Kidney capillary endothelial cell (primary cell): ENCODE measurements around the gene CBX8.

ENCODE experiments used
- DNase-seq: peaks from one replicate; pipeline ENCODE4 v3.0.0-alpha.2; 2018; ENCODE audit warnings: low spot score

Gene CBX8

DNA sequence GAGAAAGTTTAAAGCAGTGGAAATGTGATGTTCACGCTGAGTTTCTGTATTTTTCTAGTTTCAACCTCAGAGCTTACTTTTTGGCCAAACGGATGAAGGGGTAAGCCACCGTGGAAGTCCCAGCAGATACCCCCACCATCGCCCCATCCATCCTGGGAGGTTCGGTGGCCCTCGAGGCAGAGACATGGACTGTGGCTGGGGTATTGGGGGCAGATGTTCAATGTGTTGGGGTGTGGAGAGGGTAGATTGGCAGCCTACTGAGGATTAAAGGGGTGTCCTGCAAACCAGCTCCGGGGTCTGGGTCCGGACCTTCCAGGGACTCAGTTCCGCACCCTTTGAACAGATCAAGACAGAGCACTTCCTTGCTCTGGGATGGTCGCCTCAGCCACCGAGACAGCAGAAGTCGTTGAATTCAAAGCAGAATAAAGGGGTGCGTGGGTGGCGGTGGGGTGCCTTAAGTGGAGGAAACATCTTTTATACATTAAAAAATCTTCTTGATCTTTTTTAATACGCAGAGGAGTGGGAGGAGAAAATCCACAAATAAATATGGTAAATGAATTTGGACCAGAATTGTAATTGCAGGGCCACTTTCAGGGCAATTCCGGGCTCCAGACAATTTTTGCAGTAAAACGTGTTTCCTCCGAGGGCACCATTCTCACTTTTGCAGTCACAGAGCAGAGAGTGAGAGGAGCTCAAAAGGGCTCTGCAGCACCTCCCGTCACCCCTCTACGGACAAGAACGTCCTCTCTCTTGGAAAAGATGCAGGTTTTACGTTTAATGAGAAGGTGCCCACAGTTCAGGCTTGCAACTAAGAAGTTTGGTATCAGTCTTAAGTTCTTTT, 8.2 kb upstream of the CBX8 start:
- DNase-seq: no peak

DNA sequence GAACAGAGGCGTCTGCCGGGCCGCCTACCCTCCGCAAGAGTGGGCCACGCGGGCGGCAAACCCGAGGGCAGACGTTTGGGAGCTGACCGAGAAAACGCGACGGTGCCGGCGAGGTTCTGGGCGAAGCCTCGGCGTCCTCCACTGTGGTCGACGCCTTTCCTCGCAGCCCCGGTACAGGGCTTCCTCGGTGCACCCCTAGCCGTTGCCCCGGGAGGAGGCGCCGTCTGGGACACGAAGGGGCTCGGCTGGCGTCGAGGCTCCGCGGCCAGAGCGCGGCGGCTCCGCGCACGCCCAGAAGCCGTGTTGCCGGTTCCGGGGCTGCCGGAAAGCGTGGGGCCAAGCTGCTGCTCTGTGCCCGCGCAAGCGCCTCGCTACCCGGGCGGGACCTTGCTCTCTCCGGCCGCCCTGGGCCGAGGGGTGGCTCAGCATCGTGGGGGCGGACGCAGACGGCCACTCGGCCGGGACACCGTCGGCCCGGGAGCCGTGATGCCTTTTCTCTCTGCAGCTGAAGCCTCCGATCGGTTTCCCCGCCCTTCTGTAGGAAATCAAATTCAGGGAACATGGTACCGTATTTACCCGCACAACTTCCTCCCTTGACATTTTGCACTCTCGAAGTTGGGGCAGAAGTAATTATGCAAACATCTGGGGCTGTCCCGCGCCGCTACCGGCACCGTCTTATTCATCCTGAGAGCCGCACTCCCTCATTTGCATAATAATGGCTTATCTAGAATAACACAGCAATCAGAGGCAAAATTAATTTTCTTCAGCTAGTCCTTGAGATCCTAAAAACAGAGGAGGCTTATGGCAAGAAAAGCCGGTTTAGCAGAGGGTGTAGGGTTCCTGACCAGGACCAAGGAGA, 7.3 kb upstream of the CBX8 start:
- DNase-seq: no peak

DNA sequence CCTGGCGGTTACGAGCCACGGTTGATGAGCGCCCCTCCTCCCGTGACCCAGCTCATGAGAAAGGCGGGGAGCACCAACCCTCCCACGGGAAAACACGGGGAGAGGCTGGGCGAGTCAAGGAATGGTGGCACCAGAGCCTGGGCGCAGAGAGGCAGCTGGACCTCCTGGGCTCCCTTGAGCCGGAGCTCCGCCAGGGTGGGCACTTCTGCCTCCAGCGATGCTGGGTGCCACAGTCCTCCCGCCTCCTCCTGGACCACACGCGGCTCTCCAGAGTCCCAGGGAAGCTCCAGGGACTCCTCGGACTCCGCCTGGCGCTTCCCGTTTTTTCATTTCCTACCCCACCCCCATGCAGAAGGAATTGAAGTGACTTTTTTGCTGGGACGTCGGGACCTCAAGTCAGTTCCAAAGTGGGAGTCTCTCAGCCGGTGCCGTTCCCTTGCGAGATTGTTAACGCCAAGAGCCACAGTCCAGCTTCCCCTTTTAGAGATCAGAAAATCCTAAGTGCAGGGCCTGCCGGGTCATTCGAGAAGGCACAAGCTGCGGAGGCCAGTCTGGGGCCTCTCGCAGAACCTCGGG, 6.6 kb upstream of the CBX8 start:
- DNase-seq: no peak

GRCh38 chr17:79802736-79803420, 6.0 kb upstream of the CBX8 start:
- DNase-seq: no peak

DNA sequence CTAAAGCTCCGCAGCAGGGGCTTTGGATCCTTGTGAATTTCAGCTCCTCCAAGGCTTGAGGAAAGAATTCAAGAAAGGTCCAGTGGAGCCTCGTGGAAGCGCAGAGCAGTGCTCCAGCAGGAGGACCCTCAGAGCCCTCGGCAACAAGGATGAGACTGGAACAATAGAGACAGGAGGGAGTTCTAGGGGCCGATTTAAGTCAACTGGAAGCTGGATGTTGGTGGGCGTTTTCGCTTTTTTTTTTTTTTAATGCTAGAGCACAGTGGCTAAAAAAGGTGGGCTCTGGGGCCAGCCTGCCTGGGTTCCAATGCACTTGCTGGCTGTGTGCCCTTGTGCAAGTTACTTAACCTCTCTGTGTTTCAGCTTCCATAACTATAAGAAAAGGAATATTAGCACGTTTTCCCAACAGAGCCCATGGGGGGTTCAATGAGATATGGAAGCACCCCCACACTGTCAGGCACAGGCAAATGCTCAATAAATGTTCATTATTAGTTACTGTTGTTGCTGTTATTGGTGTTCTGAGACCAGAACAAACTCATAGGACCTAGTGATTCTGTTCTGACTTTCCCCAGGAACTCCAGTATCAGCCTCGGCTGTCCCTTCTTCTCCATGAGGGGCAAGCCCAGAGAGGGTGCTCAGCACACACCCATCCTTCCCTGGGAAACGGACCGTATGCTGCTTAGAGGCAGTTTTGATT, 5.3 kb upstream of the CBX8 start:
- no peak for DNase-seq

- no peak for DNase-seq
Observed at GRCh38 chr17:79801156-79802038, 4.5 kb upstream of the CBX8 start.

DNA sequence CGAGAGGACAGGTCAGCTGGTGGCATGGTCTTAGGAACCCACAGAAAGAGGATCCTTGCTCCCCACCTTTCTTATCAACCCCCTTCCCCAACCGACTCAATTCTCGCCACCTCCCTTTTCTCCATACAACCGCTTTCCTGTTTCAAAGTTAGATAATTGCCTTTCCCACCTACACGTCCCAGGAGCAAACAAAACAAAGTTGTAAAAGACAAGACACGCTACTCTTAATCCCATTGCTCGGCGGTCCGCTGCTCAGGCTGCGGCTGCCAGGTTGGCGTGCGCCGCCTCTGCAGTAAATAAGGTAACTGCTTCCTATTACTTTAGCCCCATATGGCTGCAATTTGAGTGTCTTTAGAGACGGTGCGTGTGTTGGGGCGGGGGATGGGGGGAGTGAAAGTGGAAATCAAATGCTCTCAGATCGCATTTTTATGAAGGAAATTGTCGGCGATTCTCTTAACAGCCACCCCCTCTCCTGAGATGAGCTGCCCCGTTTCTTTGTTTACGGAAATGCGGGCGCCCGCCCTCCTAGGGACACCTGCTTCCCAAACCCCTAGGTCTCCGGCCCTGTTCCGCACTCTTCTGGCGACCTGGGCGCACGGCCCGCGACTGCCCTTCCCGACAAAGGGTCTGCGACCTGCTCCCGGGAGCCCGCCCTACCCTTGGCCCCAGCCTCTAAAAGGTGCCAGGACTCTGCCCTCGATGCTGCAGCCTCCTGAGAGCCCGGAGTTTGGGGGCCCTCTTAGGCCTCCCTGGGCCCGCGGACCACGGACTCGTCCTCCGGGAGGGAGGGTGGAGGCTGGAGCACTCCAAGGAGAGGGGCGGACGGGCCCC, 3.7 kb upstream of the CBX8 start:
- no peak for DNase-seq

DNA sequence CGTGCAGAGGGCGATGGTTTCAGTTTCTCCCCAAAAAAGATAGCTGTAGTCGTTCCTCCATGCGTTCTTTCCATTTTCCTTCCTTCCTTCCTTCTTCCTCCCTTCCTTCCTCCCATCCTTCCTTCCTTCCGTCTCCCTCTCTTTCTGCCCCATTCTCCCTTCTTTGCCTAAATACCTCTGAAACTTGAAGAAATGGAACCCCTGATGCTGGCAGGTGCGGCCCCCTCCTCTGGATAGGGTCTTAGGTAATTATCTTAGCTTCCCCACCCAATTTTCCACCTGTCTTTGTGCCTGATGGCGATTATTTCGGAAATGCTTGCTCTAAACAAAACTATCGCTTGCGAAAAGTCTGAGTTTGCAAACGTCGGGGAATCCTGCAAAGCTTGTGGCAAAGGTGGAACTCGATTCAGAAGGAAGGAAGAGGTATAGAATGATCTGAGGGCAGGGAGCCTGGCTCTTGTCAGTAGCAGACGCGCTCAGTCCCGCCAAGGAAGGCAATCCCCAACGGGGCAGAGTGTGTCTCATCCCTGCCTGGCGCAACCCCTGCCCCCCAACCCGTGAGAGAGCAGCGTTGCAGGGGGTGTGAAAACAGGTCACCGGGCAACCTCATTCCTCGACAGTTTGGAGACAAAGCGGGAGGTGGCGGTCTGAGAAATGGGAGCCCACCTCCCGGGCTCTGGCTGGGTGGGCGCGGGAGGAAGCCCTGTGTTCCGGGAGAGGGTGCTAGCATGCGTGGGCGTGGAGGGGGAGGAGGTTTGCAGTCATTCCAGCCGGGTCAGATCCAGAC, 2.9 kb upstream of the CBX8 start:
- DNase-seq: no peak

DNA sequence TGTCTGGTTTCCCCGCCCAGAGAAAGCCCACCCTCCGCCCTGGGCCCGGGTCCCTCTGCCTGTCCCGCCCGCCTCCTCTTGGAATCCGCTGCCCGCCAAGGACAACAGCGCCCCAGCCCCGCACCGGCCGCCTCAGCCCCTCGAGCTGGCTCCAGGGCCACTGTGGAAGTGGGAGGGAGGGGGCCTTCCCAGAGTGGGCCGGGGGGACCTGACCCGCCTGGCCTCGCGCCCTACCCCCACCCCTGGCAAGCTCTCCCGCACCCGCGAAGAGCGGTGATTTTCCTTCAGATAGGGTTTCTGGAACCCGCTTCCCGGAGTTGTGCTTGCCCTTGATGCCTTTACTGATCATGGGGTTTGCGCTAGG, 2.3 kb upstream of the CBX8 start:
- no peak for DNase-seq

DNA sequence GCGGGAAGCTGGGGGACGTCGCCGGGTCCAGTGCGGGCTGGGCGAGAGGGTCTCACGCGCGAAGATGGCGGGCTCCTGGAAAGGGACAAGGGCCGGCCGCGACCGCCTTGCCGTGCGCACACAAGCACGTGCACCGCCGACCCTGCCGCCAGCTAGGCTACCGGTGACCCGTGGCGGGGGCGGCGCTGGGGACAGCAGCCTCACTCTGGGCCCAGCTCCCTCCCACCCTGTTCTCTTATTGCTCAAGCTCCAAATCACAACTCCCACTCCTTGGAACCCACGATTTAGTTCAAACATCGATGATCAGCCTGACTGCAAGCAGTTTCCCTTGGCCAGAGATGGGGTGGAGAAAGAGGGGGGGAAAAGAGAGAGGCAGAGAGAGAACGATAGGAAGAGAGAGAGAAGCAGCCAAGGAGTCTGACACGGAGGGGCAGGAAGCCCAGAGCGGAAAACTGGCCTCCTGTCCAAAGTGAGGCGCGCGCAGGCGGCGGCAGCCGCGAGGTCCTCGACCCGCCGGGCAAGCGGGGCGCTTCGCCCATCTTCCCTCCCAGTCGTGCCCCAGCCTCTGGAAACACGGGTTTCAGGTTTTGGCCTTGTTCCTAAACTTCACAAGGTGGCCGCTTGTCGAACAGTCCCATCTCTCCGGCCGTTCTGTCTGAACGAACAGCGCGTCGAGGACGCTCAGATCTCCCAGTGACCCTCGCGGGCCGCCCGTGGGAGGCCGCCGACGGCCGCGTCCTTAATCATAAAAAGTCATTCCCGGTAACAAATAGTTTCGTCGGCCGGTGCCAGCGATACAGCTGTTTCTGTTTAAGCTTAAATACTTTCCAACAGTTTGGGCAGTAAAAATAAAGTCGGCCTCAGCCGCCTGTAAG, 1.7 kb upstream of the CBX8 start:
- DNase-seq: no peak

- DNase-seq: no peak
Observed at GRCh38 chr17:79797492-79798298, 818 bp upstream of the CBX8 start.

- no peak for DNase-seq
Observed at GRCh38 chr17:79796444-79796762, 474 bp downstream of the CBX8 start.

DNA sequence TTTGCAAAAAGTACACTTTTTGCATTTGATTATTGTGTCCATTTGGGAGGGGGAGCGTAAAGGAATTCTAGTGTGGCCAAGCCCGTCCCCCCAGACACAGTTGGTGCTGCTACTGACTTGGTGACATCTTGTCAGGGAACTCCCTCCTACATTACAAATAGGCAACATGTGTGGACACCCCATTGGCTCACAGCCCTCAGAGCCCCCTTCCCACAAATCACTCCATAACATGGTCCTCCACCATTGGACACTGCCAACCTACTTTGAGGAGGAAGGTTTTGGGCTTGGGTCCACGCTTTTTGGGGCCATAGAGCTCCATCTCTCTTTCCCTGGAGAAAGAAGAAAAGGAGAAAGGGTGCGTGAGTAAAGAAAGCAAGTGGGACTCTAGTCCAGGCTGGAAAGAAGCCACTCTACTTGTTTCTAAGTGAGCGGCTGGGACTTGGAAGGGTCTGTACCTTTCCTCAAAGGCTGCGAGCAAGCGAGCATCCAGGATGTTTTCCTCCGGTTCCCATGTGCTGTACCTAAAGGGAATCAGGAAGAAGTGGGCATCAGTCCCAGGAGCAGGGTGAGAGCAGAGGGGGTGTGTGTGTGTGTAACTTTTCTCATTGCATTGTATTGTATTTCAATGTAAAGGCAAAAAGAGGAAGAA, 958 bp downstream of the CBX8 start:
- no peak for DNase-seq

DNA sequence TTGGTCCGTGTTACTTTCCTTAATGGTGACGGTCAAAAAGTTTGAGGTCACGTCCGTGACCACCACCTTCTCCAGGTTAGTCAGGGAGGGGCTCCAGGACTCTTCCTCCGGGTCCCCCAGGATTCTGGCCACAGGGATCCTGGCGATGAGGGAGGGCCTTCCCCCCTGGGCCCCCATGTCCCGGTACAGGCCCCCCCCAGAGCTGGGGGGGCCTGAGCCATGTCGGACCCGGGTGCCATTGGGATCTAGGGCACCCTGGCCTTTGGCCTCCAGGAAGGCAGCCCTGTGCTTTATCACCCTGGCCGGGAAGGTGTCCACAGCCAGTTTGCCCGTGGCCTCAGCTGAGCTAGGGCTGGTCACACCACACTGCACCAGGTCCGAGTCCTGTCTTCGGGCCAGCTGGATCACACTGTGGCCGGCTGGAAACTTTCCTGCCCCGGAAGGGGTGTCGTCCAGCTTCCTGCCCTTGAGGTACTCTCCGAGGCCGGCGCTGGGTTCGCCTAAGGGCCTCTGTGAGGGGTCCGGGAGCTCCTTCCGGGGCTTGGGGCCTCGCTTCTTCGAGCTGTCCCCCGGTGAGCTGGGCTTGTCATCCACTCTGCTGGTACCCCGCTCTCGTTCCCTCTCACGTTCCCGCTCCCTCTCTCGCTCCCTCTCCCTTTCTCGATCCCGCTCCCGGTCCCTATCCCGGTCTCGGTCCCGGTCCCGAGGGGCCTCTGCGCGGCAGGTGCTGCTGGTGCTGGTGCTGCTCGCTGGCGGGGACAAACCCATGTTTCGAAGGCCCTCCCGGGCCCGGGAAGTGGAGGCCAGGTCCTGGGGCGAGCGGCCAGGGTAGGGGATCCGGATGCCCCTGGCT, 2.0 kb downstream of the CBX8 start:
- no peak for DNase-seq

- no peak for DNase-seq
Observed at GRCh38 chr17:79793924-79794304, 3.0 kb downstream of the CBX8 start.
